Esophagus squamous epithelium (tissue), 4 donors: ENCODE measurements around the gene ZNF609.

Source experiments
- POLR2A ChIP-seq, 4 donors: fragments of 450-650 bp; IDR thresholded peaks; one replicate each; pipeline ENCODE4 v1.6.1; 2017; ENCODE audit warnings: antibody characterized with exemption in 4 of 4, mild to moderate bottlenecking in 4 of 4, moderate library complexity in 3 of 4
- TF ChIP-seq, protein P1 (sequence below), 6 experiments: fragments of 450-650 bp in 4 of 6; fragments of 200-600 bp in 2 of 6; sonication (generic) in 2 of 6; IDR thresholded peaks; one replicate each; pipeline ENCODE4 v1.5.1; 2016 to 2019; ENCODE audit warnings: antibody characterized with exemption in 6 of 6, mild to moderate bottlenecking in 4 of 6, moderate library complexity in 4 of 6

DNA sequence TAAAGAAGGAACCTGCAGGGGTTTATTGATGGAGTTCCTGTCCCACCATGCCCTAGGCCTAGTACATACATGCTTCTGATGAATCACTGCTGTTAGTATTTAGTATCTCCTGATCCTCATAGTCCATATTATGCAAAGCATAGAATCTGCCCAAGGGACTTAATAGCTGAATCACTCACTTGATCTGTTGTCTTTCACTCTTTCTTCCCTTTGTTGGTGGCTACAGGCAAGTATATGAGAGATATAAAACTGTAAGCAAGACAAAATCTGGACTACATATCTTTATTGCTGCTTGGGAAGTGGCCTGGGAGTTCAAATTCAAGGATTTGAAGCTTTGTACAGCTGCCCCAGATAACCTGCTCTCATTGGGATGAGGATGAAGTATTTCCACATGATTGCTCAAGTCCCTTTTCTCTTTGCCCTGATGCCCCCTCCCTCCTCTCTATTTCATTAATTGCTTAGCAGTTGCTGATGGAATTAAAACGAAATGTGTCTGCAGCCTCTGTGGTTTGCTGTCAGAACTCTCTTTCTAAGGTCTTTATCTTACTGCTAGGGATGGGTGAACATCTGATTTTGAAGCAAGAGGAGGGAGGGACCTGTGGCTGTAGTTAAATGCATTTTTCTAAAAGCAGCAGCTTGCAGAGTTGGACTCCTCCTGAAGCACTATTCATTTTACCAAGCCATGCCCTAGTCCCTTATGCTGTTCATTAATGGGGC is 114.1 kb downstream of the ZNF609 start:
- no peak for TF ChIP-seq POLR2A (IDR thresholded peaks at IDR 0.05)
- TF ChIP-seq, protein P1, sequence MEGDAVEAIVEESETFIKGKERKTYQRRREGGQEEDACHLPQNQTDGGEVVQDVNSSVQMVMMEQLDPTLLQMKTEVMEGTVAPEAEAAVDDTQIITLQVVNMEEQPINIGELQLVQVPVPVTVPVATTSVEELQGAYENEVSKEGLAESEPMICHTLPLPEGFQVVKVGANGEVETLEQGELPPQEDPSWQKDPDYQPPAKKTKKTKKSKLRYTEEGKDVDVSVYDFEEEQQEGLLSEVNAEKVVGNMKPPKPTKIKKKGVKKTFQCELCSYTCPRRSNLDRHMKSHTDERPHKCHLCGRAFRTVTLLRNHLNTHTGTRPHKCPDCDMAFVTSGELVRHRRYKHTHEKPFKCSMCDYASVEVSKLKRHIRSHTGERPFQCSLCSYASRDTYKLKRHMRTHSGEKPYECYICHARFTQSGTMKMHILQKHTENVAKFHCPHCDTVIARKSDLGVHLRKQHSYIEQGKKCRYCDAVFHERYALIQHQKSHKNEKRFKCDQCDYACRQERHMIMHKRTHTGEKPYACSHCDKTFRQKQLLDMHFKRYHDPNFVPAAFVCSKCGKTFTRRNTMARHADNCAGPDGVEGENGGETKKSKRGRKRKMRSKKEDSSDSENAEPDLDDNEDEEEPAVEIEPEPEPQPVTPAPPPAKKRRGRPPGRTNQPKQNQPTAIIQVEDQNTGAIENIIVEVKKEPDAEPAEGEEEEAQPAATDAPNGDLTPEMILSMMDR (IDR thresholded peaks at IDR 0.05) = no peak
